Amygdala (tissue), 56 donors: ENCODE results near the gene CLSTN2.

Experiments used
- DNase-seq, 56 donors: peaks; one replicate each; lab custom pipeline; 2025; lab: John Stamatoyannopoulos, UW

Gene CLSTN2

DNA sequence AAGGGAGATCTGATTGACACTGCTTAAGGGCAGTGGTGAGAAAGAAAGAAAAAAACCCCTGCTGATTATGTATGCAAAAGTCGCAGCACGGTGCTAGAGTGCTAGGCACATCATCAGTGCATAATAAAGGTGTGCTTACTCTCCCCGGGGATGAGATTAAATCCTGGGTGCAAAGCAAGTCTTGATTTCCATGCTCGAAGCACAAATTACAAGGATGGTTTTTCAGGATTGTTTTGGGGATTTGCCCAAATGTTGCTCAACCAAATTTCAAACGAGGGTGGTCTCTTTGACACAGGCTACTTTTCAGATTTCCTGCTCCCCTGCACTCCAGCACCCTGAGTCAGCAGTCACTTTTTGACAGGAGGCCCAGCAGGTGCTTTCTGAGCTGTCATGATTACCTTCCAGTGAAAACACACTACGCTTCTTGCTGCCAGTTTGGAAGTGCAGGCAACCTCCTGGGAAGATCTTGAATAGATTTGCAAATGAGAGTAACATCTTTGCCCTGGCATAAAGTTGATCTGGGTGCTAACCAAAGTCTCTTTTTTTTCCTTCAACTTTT, 575.4 kb downstream of the CLSTN2 start:
- DNase-seq = no peak

DNA sequence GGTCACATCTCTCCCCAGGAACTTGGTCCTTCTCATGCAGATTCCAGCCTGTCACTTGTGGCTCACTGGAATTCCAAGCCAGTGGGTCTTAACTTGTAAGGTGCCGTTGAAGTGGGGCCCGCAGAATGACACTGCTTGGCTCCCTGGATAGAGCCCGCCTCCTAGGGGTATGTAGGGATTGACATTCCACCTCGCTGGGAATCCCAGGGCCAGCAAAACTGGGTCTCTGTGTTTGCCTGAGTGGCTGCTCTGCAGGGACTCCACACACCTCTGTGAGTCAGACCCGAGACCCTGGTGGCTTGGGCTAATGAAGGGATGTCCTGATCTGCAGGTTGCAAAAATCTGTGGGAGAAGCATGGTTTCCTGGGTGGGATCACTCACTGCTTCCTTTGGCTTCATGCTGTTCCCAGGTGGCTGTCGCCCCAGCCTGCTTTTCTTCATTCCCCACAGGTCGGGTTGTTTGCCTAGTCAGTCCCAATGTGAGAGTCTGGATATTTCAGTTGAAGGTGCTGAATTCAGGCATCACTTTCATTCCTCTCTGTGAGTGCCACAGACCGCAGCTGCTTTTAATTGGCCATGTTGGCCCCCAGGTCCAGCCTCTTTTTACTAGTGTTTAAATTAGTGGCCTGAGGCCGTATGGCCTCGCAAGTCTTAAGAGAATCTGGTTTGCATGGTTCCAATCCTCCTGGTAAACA, 586.9 kb downstream of the CLSTN2 start:
- DNase-seq = no peak

DNA sequence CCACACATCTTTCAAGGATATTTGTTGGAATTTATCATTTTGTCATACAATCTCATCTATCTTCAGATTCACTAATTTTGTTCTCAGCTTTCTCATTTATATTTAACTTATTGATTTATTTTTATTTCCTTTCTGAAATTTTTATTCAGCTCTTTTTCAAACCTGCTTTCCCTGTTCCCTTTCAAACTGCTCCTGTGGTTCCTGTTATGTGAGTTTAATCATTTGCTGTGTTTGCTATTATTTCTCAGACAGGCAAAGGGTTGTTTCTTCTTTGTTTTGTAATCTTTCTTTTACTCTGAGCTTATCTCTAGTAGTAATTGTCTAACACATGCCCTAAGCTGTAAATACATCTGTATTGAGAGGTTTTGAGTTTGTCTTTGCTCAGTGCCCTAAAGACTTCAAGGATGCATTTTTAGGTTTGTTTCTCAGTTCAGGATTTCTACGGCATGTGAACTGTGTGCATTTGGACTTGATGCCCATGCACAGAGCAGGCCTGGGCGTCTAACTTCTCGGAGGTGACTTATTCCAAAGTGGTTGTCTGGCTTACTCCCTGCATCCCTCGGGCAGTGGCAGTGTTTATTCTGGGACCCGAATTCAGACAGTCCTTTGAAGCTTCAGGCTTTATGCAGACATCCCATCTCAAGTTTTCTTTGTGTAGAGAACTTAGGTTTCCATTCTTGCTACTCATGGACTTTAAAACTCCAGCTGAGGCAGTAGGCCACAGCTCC, 587.8 kb downstream of the CLSTN2 start:
- DNase-seq = no peak

DNA sequence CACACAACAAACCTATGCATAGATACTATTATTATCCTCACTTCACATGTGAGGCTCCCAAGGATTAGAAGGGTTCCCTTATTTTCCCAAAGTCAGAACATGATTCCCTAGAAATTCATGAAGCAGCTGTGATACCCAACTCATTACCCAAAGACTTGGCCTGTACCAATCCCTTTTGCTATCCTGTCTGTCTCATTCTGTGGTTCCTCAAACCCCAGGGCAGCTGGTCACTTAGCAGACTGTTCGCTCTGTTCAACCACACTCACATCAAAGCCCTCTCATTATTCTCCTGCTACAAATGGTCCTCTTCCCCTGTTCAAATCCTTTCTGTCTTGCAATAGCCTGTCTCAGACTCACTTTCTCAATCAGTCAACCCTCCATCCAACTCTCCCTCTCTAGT, 588.6 kb downstream of the CLSTN2 start:
- DNase-seq = no peak

DNA sequence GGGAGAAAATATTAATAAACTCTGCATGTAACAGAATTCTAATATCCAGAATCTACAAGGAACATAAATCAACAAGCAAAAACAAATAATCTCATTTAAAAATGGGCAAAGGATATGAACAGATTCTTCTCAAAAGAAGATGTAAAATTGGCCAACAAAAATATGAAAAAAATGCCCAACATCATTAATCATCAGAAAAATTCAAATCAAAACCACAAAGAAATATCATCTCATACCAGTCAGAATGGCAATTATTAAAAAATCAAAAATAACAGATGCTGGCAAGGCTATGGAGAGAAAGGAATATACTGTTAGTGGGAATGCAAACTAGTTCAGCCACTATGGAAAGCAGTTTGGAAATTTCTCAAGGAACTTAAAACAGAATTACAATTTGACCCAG, 592.2 kb downstream of the CLSTN2 start:
- DNase-seq = no peak

DNA sequence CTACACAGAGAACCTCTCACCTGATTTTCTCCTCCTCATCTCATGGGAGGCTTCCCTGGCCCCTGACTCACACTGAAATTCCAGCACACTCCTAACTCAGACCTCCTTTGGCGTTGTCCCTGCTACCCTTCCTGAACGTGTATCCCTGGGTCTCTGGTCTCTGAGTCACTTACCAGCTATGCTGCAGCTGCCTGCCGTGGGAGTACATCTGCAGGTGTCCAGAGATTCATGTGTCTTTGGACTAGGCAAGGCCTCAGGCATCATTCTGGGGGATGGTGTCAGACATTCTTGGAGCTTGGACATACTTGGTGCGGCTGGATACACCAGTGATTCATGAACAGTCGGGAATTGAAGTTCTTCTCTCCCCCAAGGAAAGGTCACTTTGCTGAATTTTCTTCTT, 594.1 kb downstream of the CLSTN2 start:
- DNase-seq = no peak

DNA sequence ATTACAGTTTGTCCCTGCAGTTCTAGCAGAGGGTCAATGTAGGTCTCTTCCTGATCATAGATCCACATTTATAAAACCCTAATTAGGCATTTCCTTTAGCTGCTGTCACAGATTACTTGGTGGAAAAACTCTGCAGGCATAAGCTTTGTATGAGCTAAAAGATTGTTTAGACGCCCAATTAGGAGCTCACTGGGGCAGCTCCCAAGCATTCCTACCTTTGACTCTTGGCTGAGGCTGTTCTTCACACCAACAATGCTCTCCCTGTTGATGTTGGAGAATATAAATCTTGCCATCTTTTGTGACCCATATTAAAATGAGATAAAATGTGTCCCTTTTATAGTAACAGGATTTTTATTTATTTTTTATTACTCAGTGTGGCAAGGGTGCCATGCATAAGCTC, 594.6 kb downstream of the CLSTN2 start:
- DNase-seq = no peak

DNA sequence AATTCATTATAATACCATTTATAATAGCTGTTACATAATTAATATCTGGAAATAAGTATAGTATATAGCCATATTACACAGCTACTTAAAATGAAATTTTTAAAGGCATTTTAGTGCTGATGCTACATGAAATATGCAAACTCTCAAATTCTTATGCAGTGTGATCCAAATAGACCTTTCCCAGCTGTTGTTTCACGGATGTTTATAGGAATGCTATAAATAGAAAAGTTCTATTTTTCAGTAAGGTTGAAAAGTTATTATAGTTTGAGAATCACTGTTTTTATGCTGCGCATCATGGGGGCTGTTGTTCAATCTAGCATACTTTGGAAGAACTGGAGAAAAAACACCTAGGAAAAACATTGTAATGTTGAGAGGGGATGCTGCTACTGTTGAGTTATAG, 595.1 kb downstream of the CLSTN2 start:
- DNase-seq = no peak

DNA sequence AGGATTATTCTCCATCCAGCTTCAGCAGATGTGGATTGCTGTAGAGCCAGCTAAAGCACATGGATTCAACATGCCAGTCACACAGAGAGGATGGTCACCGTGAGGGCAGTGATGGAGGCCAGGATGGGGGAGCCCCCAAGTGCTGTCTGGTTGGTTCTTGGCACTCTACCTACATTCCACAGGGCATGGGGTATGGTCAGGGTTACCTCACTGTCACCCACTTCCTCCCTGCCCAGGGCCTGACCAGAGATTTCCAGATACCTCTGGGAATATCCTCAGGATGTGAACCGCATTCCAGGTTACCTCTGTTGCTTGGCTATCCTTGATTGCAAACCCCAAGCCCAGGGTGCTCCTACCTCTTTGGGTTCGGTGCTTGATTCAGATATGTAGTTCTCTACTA, 595.6 kb downstream of the CLSTN2 start:
- no peak for DNase-seq

DNA sequence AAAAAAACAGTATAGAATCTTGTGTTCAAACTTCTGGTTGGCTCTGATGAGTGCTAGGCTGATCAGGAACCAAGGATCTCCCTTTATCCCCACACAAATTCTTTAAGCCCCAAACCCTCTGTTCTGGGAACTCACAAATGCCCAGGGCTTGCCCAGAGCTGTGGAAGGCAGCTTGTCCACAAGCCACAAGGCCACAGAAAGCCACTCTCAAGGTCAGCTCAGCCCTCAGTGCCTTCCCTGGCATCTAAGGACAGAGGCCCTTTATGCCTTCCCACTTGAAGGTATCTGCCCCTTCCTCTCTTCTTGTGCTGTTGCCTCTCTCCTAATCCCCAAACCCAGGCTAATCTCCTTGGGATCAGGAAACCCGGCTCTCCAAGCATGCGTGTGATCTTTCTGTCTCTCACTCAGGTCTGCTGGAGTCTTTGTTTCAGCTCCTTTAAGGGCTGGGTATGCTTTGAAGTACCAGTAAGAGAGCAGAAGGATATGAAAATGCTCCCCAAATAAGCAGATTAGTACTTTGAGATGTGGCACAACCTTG, 597.9 kb downstream of the CLSTN2 start:
- DNase-seq = no peak

DNA sequence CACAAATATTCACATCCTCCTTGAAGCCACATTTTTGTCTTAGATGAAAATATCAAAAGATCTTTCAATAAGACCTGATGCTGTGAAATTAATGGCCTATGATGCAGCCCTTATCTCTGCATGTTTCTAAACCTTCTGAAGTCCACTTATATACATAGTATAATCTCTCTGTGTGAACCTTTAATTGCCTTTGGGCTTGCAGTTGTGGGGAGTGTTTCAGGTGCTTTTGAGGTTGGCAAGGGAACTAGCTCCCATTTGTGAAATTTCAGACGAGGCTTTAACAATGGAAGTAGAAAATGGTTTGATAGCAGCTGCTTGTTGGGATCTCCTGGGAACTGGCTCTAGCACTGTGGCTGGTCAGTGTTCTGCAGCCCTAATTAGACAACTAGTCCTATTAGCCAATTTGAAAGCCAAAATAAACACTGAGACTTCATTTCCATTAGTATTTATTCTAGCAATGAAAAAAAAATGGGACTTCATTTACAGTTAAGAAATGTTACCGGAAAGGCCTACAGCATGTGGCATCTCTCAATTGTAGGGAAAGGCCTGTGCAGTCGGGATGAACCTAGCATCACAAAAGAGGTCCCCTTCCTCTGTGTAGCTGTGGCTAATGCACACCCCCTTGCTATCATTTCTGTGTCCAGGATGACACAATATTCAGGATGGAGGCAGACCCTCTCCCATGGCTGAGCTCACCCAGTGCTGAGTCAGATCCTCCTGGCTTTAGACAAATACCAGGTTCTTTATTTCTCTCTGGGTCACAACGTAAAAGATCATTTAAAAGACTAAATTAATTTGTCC, 602.1 kb downstream of the CLSTN2 start:
- DNase-seq = no peak

DNA sequence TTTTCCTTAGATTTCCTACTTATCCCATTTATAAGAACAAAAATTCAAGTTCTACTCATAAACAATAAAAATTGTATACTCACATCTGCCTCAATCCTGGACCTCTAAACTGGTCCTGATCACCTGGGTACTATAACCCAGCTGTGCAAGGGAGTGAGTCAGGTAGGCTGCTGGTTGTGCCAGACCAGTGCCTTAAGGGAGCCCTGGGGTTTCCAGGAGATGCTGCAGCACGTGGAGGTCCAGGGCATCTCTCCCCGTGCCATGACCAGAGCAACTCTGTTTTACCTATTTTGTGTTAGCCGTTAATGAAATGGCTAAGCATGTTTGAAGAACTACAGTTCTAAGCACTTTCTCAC, 602.7 kb downstream of the CLSTN2 start:
- no peak for DNase-seq

DNA sequence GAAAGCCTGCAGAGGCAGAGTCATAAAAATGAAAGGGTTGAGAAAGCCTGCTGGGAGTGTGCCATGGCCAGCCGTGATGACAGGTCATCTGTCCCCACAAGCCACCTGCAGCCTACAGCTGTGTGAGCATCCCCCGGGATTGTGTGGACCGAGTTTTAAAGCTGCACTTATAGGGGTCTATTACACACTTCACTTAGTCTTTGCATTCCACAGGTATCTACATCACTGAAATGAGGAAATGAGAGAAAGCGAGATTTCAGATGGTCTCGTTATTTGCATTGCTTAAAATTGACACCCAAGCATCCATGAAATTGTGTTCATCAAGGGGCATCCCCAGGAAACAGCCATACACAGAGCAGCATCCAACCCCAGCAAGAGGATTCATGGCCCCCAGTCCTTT, 605.3 kb downstream of the CLSTN2 start:
- DNase-seq = no peak

DNA sequence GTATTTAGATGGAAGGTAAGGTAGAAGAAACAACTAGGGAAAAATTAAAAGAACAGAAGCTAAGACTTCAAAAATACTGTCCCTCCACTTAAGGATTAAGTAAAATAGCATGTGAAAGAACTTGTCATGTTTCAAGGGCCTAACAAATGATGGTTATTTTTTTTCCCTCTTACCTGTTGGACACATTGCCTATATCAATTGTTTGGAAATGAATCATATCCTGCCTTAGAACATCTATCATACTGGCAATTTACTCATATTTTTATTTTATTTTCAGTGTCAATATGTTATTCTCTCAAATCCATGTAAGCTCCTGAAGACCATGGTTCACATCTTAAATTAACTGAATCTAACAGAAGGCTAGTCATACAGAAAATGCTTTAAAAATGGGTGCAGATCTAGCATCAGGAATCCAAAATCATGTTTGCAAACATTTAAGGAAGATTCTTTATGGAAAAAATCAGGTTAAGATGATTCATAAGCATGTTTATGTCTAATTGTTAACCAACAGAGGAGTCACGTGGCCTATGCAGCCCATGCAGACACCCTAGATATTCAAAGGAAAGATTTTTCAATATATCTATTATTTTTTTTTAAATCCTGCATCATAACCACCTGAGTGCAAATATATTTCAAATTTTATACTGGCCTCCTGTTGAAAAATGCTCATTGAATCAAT, 607.1 kb downstream of the CLSTN2 start:
- DNase-seq = no peak

DNA sequence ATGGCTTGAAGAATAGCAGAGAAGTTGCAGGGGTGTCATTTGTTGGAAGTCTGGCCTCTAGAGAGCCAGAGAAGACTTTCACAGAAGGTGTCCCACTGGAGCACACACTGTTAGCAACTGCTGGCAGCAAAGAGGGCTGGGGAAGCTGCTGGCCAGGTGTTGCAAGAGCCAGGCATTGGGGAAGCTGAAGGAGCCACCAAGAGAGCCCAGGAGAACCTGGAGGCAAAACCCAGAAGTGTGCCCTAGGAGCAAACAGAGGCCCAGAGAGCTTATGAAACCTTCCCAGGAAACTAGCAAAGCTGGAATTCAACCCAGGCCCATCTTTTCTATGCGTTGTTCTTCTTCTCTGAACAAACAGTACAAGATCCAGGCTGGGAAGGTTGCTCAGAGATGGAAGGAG, 610.2 kb downstream of the CLSTN2 start:
- no peak for DNase-seq

DNA sequence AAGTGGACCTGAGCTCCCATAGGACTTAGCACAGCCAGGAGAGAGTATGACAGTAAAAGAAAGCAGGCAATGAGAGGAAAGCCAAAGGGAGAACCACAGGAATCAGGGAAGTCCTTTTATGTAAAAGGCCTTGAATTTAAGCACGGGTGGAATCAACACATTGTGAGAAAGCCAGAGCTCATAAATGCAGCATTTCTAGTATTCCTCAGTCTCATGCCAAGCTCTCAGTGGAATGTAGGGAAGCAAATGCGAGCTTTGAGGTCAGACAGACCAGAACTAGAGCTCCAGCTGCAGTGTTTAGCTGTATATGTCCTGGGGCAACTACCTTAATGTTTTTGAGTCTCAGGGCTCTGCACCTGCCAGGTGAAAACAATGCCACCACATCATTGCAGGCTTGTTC, 610.8 kb downstream of the CLSTN2 start:
- no peak for DNase-seq

DNA sequence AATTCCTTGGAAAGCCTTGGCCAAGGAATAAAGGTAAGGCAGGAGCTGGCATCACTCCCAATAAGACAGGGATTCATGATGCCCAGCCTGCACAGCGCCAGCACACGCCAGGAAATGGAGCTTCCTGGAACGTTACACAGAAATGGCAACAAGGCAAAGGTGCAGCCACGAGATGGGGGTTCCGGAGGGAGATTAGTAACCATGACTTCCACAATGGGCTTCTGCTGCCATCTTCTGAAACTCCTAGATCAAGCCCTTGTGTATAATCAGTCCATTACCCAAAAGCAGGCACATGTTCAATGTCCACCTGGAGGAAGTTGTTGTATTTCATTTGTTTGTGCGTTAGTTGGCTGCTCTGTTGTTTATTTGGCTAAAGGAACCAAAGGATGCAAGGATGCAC, 611.7 kb downstream of the CLSTN2 start:
- no peak for DNase-seq

DNA sequence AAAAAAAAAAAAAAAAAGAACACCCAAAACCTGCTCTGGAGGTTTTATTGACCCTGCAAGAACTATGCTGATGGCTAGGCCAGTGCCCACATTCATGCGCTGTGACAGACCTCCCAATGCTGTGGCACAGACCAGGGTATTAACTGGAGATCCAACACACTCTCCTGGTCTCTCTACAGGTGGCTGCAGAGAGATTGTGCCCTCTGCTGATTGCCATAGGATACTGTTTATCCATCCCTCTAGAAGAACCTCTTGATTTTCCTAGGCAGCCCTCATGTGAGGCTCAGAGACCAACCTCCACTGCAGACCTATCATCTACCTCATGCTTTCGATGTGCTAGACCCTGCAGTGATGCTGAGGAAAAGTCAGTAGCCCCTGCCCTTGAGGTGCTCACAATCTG, 617.4 kb downstream of the CLSTN2 start:
- no peak for DNase-seq

DNA sequence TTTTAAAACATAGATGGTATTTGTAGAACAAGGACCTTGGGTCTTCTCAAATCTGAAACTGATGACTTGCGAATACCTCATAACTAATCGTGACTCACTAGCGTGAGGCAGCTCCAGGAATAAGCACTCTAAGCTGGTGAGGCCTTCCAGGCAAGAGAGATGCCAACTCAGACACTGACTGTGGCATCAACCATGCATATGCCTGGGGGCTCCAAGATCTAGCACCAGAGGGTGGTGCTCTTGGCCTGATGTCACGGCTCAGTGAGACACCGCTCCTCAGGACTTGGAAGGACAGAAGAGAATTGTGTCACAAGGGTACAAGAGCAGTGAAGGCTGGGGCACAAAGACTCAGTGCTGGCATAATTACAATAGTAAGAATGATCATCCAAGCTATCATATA, 617.9 kb downstream of the CLSTN2 start:
- DNase-seq = no peak

DNA sequence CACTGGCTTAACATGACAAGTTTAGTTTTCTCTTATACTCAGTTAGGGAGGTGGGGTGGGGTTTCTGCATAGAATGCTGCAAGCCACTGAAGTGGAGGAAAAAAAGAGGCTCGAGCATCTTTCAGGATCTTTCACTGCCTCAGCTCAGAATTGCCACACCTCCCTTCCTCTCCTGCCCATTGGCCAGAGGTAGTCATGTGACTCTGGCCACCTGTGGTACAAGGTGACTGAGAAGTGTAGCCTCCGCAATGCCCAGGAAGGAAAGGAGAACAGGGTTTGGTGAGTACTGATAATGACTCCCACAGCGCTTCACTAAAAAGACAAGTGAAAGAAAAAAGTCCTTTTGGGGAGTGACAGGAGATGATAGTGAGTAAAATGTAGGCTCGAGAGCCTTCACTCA, 618.6 kb downstream of the CLSTN2 start:
- DNase-seq = no peak

DNA sequence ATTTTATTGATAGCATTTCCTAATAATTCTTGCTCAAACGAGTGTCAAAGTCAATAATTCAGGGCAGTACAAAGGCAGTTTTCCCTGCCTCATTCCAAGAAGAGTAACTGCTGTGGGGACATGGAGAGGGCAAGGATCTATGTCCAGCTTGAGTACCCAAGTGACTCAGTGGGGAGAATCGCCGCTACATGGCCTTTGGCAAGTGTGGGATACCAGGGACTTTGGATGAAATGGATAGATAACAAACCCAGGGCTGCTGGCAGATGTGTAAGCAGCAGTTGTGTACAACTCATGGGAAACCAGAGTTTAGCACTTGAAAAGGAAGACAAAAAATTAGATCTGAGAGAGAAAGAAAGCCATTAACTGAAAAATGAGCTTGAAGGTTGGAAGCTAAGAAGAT, 620.7 kb downstream of the CLSTN2 start:
- DNase-seq = no peak
